Caco-2 (cell line): ENCODE data around the gene YAP1. TPM values are rescaled to one million over a fixed set of nuclear protein-coding genes. Genes with fewer than 3 reads are reported as not detected.

Experiments used
- BruUV-seq: library from RNA; stranded (reverse); fragments of 400-500 nt; replicated peaks from 2 replicates; lab custom pipeline; 2021; lab: Mats Ljungman, UMichigan
- CTCF ChIA-PET: fragments of 300-600 bp; sonication (Branson Sonifier 250); formaldehyde crosslinking; loops from one replicate; lab custom pipeline; 2022; ENCODE audit warnings: antibody characterized with exemption; lab: Charles Lee
- POLR2A ChIA-PET: fragments of 300-600 bp; sonication (Branson Sonifier 250); formaldehyde crosslinking; loops from one replicate; lab custom pipeline; 2022; ENCODE audit warnings: antibody characterized with exemption; lab: Charles Lee
- DNase-seq, 2 experiments: peaks; one replicate each; pipeline versions ENCODE4 v3.0.0 to v3.0.0-alpha.2; 2020 to 2022
- H3K27me3 ChIP-seq: replicated peaks from 2 replicates; pipeline ENCODE4 v1.6.0; 2011; ENCODE audit warnings: low read length; ENCODE audit not compliant: control insufficient read depth, insufficient read depth
- H3K36me3 ChIP-seq: 2 replicates; pipeline ENCODE4 v1.5.1; 2011; ENCODE audit warnings: low read length; ENCODE audit not compliant: control insufficient read depth, insufficient read depth
- H3K4me1 ChIP-seq: fragments of 250-450 bp; sonication (Bioruptor Pico); 2 replicates; pipeline ENCODE4 v1.5.1; 2020; ENCODE audit warnings: mild to moderate bottlenecking
- H3K4me3 ChIP-seq: 2 replicates; pipeline ENCODE4 v1.5.1; 2011; ENCODE audit warnings: low read depth, mild to moderate bottlenecking, control low read depth, low read length
- H3K9me3 ChIP-seq: fragments of 250-450 bp; sonication (Bioruptor Pico); 2 replicates; pipeline ENCODE4 v1.5.1; 2020; ENCODE audit warnings: mild to moderate bottlenecking, moderate library complexity
- H3K27ac Mint-ChIP-seq: one replicate; pipeline ENCODE4 v1.8.0; 2022; ENCODE audit warnings: mixed read lengths; ENCODE audit not compliant: unreplicated experiment
- H3K27me3 Mint-ChIP-seq: one replicate; pipeline ENCODE4 v1.8.0; 2022; ENCODE audit warnings: mixed read lengths; ENCODE audit not compliant: insufficient read depth, unreplicated experiment
- H3K36me3 Mint-ChIP-seq: one replicate; pipeline ENCODE4 v1.8.0; 2022; ENCODE audit warnings: mild to moderate bottlenecking, mixed read lengths; ENCODE audit not compliant: insufficient read depth, unreplicated experiment
- H3K4me1 Mint-ChIP-seq: one replicate; pipeline ENCODE4 v1.8.0; 2022; ENCODE audit warnings: low read depth, mixed read lengths; ENCODE audit not compliant: unreplicated experiment
- H3K4me3 Mint-ChIP-seq: one replicate; pipeline ENCODE4 v1.8.0; 2022; ENCODE audit warnings: mild to moderate bottlenecking, moderate library complexity, mixed read lengths; ENCODE audit not compliant: unreplicated experiment
- H3K9me3 Mint-ChIP-seq: one replicate; pipeline ENCODE4 v1.8.0; 2022; ENCODE audit warnings: mixed read lengths; ENCODE audit not compliant: unreplicated experiment
- intact Hi-C: fragments of 100-400 bp; cut with micrococcal nuclease; formaldehyde crosslinking; loops from one replicate; pipeline ENCODE4 v1.10.0; 2022; ENCODE audit not compliant: unreplicated experiment
- total RNA-seq: library from RNA; stranded (reverse); gene quantifications from 2 replicates; pipeline ENCODE4 v1.2.3, GENCODE V29; 2022
- TF ChIP-seq, protein P1 (sequence below), 2 experiments: fragments of 200-600 bp in 1 of 2; IDR thresholded peaks; 1 replicate in 1 of 2; 2 replicates in 1 of 2; pipeline versions ENCODE4 v1.5.1 to v1.8.0; 2011 to 2022; ENCODE audit warnings: antibody characterized with exemption in 1 of 2, control low read depth in 1 of 2, inconsistent platforms in 1 of 2, low read depth in 1 of 2, low read length in 1 of 2, mild to moderate bottlenecking in 1 of 2, moderate library complexity in 1 of 2; ENCODE audit not compliant: insufficient read depth in 1 of 2, severe bottlenecking in 1 of 2, unreplicated experiment in 1 of 2

Gene YAP1
- total RNA-seq, 1 experiment from 2014 or later: 207 TPM

DNA sequence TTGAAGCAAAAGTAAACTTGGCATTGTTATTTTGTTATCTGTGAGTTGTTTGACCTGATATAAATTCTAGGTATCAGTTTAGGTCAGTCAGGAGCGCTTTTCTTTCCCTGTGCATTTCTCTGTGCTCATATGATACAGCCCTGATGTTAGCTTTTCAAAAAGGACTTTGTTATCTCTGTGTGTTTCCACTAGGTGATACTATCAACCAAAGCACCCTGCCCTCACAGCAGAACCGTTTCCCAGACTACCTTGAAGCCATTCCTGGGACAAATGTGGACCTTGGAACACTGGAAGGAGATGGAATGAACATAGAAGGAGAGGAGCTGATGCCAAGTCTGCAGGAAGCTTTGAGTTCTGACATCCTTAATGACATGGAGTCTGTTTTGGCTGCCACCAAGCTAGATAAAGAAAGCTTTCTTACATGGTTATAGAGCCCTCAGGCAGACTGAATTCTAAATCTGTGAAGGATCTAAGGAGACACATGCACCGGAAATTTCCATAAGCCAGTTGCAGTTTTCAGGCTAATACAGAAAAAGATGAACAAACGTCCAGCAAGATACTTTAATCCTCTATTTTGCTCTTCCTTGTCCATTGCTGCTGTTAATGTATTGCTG is 119.4 kb downstream of the YAP1 start:
- Mint-ChIP-seq H3K4me3 (peak overlapping the region; percentile 13), H3K27ac (peak overlapping the region; percentile 1), H3K9me3 (no peaks in the 10 kb centered on the region), H3K27me3 (no peaks in the 10 kb centered on the region), H3K36me3 (peaks cover 95% of the 10 kb centered on the region), H3K4me1 (peaks cover 44% of the 10 kb centered on the region)
- CTCF ChIA-PET: interaction anchor here (0.5 to 2.0 kb wide), 3 partner anchors 39 to 114 kb away, joined by 5 to 25 read pairs (median 5); no protein-coding TSS in a partner anchor
- no peak overlapping the region for H3K4me3 ChIP-seq
- intact Hi-C loops: loop anchor here (1.0 kb wide), 1 partner anchor 37 kb away; no protein-coding TSS in a partner anchor
- TF ChIP-seq, protein P1, sequence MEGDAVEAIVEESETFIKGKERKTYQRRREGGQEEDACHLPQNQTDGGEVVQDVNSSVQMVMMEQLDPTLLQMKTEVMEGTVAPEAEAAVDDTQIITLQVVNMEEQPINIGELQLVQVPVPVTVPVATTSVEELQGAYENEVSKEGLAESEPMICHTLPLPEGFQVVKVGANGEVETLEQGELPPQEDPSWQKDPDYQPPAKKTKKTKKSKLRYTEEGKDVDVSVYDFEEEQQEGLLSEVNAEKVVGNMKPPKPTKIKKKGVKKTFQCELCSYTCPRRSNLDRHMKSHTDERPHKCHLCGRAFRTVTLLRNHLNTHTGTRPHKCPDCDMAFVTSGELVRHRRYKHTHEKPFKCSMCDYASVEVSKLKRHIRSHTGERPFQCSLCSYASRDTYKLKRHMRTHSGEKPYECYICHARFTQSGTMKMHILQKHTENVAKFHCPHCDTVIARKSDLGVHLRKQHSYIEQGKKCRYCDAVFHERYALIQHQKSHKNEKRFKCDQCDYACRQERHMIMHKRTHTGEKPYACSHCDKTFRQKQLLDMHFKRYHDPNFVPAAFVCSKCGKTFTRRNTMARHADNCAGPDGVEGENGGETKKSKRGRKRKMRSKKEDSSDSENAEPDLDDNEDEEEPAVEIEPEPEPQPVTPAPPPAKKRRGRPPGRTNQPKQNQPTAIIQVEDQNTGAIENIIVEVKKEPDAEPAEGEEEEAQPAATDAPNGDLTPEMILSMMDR (IDR thresholded peaks at IDR 0.05; ENCODE audit: insufficient read depth in 1 of 2, low read depth in 1 of 2, low read length in 1 of 2, severe bottlenecking in 1 of 2, unreplicated experiment in 1 of 2): peak in 1 of 2 experiments; percentile 9
- peaks cover 4% of the 10 kb centered on the region for H3K36me3 ChIP-seq
- BruUV-seq: no TSS peak
- DNase-seq: peak; percentile 58 to 68
- POLR2A ChIA-PET: interaction anchor here (0.6 to 1.4 kb wide), 3 partner anchors 39 to 117 kb away, joined by 5 to 8 read pairs (median 7); partner anchors contain the start of gene BIRC2
- no peaks in the 10 kb centered on the region for H3K9me3 ChIP-seq
- H3K27me3 ChIP-seq: no peaks in the 10 kb centered on the region
- H3K4me1 ChIP-seq: peaks cover 44% of the 10 kb centered on the region

DNA sequence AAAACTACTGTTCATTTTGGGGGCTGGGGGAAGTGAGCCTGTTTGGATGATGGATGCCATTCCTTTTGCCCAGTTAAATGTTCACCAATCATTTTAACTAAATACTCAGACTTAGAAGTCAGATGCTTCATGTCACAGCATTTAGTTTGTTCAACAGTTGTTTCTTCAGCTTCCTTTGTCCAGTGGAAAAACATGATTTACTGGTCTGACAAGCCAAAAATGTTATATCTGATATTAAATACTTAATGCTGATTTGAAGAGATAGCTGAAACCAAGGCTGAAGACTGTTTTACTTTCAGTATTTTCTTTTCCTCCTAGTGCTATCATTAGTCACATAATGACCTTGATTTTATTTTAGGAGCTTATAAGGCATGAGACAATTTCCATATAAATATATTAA is 119.9 kb downstream of the YAP1 start:
- no peak overlapping the region for H3K4me3 Mint-ChIP-seq
- no peaks in the 10 kb centered on the region for H3K27me3 Mint-ChIP-seq
- H3K27ac Mint-ChIP-seq: no peak overlapping the region
- TF ChIP-seq, protein P1 (IDR thresholded peaks at IDR 0.05; ENCODE audit: insufficient read depth in 1 of 2, low read depth in 1 of 2, low read length in 1 of 2, severe bottlenecking in 1 of 2, unreplicated experiment in 1 of 2): no peak
- no peaks in the 10 kb centered on the region for H3K9me3 Mint-ChIP-seq
- Histone ChIP-seq H3K27me3 (no peaks in the 10 kb centered on the region), H3K9me3 (no peaks in the 10 kb centered on the region), H3K4me3 (no peak overlapping the region), H3K4me1 (peaks cover 42% of the 10 kb centered on the region), H3K36me3 (peaks cover 4% of the 10 kb centered on the region)
- CTCF ChIA-PET: interaction anchor here (0.5 to 2.0 kb wide), 3 partner anchors 38 to 64 kb away, joined by 3 to 25 read pairs (median 5); no protein-coding TSS in a partner anchor
- no TSS peak for BruUV-seq
- no peak for DNase-seq
- peaks cover 44% of the 10 kb centered on the region for H3K4me1 Mint-ChIP-seq
- POLR2A ChIA-PET: interaction anchor here (0.6 to 1.4 kb wide), 2 partner anchors 39 to 117 kb away, joined by 5 to 8 read pairs; partner anchors contain the start of gene BIRC2
- H3K36me3 Mint-ChIP-seq: peaks cover 95% of the 10 kb centered on the region
- intact Hi-C loops: no loop called here

DNA sequence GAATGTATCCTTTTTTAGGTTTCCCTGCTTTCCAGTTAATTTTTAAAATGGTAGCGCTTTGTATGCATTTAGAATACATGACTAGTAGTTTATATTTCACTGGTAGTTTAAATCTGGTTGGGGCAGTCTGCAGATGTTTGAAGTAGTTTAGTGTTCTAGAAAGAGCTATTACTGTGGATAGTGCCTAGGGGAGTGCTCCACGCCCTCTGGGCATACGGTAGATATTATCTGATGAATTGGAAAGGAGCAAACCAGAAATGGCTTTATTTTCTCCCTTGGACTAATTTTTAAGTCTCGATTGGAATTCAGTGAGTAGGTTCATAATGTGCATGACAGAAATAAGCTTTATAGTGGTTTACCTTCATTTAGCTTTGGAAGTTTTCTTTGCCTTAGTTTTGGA is 120.7 kb downstream of the YAP1 start:
- H3K4me1 Mint-ChIP-seq: peaks cover 36% of the 10 kb centered on the region
- H3K4me3 ChIP-seq: no peak overlapping the region
- no peak overlapping the region for H3K4me3 Mint-ChIP-seq
- H3K4me1 ChIP-seq: peaks cover 35% of the 10 kb centered on the region
- peak overlapping the region; percentile 40 for H3K27ac Mint-ChIP-seq
- intact Hi-C loops: no loop called here
- no peak for DNase-seq
- TF ChIP-seq, protein P1 (IDR thresholded peaks at IDR 0.05; ENCODE audit: insufficient read depth in 1 of 2, low read depth in 1 of 2, low read length in 1 of 2, severe bottlenecking in 1 of 2, unreplicated experiment in 1 of 2): no peak
- ChIA-PET CTCF (interaction anchor here (0.5 to 2.0 kb wide), 2 partner anchors 38 to 44 kb away, joined by 3 to 25 read pairs; no protein-coding TSS in a partner anchor), POLR2A (no interaction called here)
- no peaks in the 10 kb centered on the region for H3K27me3 Mint-ChIP-seq
- no peaks in the 10 kb centered on the region for H3K9me3 ChIP-seq
- peaks cover 94% of the 10 kb centered on the region for H3K36me3 Mint-ChIP-seq
- H3K36me3 ChIP-seq: peaks cover 4% of the 10 kb centered on the region
- no peaks in the 10 kb centered on the region for H3K9me3 Mint-ChIP-seq
- BruUV-seq: no TSS peak
- H3K27me3 ChIP-seq: no peaks in the 10 kb centered on the region
